DND-41 (cell line): ENCODE measurements around the gene CPXM2.

ENCODE experiments used
- CTCF ChIP-seq: IDR thresholded peaks from 2 replicates; pipeline ENCODE4 v1.5.1; 2012; ENCODE audit warnings: borderline replicate concordance, low read length, moderate library complexity, mild to moderate bottlenecking; ENCODE audit not compliant: poor library complexity, severe bottlenecking; ENCODE audit errors: extremely low read depth
- EZH2 ChIP-seq: IDR thresholded peaks from 3 replicates; pipeline ENCODE4 v1.6.1; 2012; ENCODE audit warnings: borderline replicate concordance, low read depth, mild to moderate bottlenecking, moderate library complexity, low read length, inconsistent platforms; ENCODE audit not compliant: severe bottlenecking

- TF ChIP-seq CTCF (no peak), EZH2 (no peak)
These were observed 96.3 kb downstream of the CPXM2 start for GRCh38 chr10:123795196-123795780.
